ENCODE data around the gene ANXA1. TPM values are rescaled to one million over a fixed set of nuclear protein-coding genes. Genes with fewer than 3 reads are reported as not detected.

ANXA1 gene
- total RNA-seq, 1 donor from 2014 or later = 342 TPM

GRCh38 chr9:73210886-73211666 lies 59.4 kb downstream of the ANXA1 start:
- no peak for DNase-seq

- no peak for DNase-seq
Measured at GRCh38 chr9:73213300-73213699, 61.6 kb downstream of the ANXA1 start.

GRCh38 chr9:73215249-73215648 lies 63.6 kb downstream of the ANXA1 start:
- DNase-seq = no peak

- no peak for DNase-seq
Measured at GRCh38 chr9:73216100-73216499, 64.4 kb downstream of the ANXA1 start.

Other genes starting within 250 kb of the ANXA1 start
- 19.2 TPM for gene ALDH1A1, start 198.8 kb upstream of the ANXA1 start, total RNA-seq

All from skin of body (tissue), 2 donors.